Adrenal gland (tissue), 5 donors: Measurements from ENCODE around the gene IRF2BP2.

Experiments used
- POLR2A ChIP-seq, 2 donors: fragments of 450-650 bp; IDR thresholded peaks; one replicate each; pipeline ENCODE4 v1.6.1; 2017; ENCODE audit warnings: antibody characterized with exemption in 2 of 2, mild to moderate bottlenecking in 2 of 2, moderate library complexity in 1 of 2
- TF ChIP-seq, protein P1 (sequence below), 6 experiments: fragments of 450-650 bp in 4 of 6; fragments of 200-600 bp in 2 of 6; sonication (generic) in 1 of 6; IDR thresholded peaks; 1 replicate in 5 of 6; 2 replicates in 1 of 6; pipeline versions ENCODE4 v1.5.1 to v1.8.0; 2016 to 2021; ENCODE audit warnings: antibody characterized with exemption in 6 of 6, mild to moderate bottlenecking in 2 of 6, moderate library complexity in 1 of 6
- donor health status: DM: no; HTN: no; CAD: no.

DNA sequence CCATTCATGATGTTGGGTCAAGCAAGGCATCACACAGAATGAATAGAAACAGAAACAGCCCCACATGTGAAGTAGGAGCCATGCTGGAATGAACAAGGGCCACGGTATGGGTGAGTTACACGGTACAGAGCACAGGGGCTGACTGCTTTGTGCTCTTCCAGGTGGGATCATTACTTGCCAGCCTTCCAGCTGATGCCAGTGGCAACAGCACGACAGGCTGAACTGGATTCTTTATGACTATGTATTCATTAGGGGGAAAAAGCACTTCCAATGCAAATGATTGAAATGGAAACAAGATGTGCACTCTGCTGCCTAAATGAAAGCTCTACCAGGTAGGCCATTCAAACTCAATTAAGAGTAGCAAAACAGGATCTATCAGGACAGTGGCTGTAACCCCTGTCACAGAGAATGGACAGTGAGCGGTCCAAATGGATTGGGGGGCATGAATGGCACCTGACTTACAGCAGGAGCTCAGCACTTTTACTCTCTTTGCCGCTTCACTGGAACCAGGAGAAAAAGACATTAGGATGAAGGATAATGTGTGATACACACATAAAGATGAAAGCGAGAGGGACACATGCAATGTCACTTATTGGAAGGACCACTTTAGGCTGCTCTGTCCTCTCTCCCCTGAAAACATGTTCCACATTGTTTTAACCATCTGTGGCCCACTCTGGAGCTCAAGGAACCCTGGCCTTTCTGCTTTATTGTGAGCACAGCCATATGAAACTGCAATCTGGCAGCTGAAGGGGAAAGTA, 23.4 kb upstream of the IRF2BP2 start:
- TF ChIP-seq, protein P1, sequence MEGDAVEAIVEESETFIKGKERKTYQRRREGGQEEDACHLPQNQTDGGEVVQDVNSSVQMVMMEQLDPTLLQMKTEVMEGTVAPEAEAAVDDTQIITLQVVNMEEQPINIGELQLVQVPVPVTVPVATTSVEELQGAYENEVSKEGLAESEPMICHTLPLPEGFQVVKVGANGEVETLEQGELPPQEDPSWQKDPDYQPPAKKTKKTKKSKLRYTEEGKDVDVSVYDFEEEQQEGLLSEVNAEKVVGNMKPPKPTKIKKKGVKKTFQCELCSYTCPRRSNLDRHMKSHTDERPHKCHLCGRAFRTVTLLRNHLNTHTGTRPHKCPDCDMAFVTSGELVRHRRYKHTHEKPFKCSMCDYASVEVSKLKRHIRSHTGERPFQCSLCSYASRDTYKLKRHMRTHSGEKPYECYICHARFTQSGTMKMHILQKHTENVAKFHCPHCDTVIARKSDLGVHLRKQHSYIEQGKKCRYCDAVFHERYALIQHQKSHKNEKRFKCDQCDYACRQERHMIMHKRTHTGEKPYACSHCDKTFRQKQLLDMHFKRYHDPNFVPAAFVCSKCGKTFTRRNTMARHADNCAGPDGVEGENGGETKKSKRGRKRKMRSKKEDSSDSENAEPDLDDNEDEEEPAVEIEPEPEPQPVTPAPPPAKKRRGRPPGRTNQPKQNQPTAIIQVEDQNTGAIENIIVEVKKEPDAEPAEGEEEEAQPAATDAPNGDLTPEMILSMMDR (IDR thresholded peaks at IDR 0.05) = no peak
- no peak for TF ChIP-seq POLR2A (IDR thresholded peaks at IDR 0.05)
